HEK293 (cell line): ENCODE measurements around the gene C16orf86.
A peak's percentile ranks its signal among the peaks of the same experiment; 100 is the strongest.

ENCODE experiments used
- CTCF ChIA-PET: fragments of 350-600 bp; formaldehyde crosslinking; extraction: SDS; loops from one replicate; lab custom pipeline; 2021; ENCODE audit warnings: antibody characterized with exemption; lab: Yijun Ruan, JAX
- POLR2A ChIA-PET: fragments of 300-600 bp; formaldehyde crosslinking; extraction: SDS; loops from one replicate; lab custom pipeline; 2020; ENCODE audit warnings: antibody characterized with exemption, inconsistent platforms; lab: Yijun Ruan, JAX
- H3K27ac ChIP-seq: fragments of 200-500 bp; sonication (Bioruptor generic); 2 replicates; pipeline ENCODE4 v1.5.1; 2014; ENCODE audit warnings: low read depth, low read length, control low read depth, inconsistent platforms; ENCODE audit errors: extremely low read depth
- H3K36me3 ChIP-seq, 2 experiments: fragments of 200-500 bp in 1 of 2; sonication (Bioruptor generic) in 1 of 2; 1 replicate in 1 of 2; 2 replicates in 1 of 2; pipeline ENCODE4 v1.5.1; 2014 to 2017; ENCODE audit warnings: inconsistent platforms in 2 of 2, low read length in 2 of 2; ENCODE audit not compliant: control insufficient read depth in 2 of 2, insufficient read depth in 1 of 2
- H3K4me1 ChIP-seq: fragments of 200-500 bp; sonication (Bioruptor generic); 2 replicates; pipeline ENCODE4 v1.5.1; 2014; ENCODE audit warnings: mild to moderate bottlenecking, low read length, inconsistent platforms; ENCODE audit not compliant: control insufficient read depth, insufficient read depth
- H3K4me3 ChIP-seq: 2 replicates; pipeline ENCODE4 v1.5.1; 2011; ENCODE audit warnings: low read depth, mild to moderate bottlenecking, control low read depth, low read length, moderate library complexity
- H3K9me3 ChIP-seq: fragments of 200-500 bp; sonication (Bioruptor generic); 2 replicates; pipeline ENCODE4 v1.5.1; 2014; ENCODE audit warnings: low read depth, low read length, inconsistent platforms; ENCODE audit not compliant: control insufficient read depth, insufficient read depth
- BCL11A ChIP-seq: fragments of 450-650 bp; formaldehyde crosslinking; IDR thresholded peaks from 2 replicates; pipeline ENCODE4 v1.5.1; 2016; ENCODE audit warnings: low read depth, missing biosample characterization, missing genetic modification characterization
- HIC1 ChIP-seq: fragments of 450-650 bp; formaldehyde crosslinking; IDR thresholded peaks from 2 replicates; pipeline ENCODE4 v1.5.1; 2016; ENCODE audit warnings: missing biosample characterization, missing genetic modification characterization
- KLF10 ChIP-seq: fragments of 450-650 bp; IDR thresholded peaks from 2 replicates; pipeline ENCODE4 v1.5.1; 2018; ENCODE audit warnings: missing biosample characterization, mild to moderate bottlenecking, missing genetic modification characterization
- KLF8 ChIP-seq: fragments of 450-650 bp; formaldehyde crosslinking; IDR thresholded peaks from 2 replicates; pipeline ENCODE4 v1.5.1; 2016; ENCODE audit warnings: missing biosample characterization, missing genetic modification characterization
- KLF9 ChIP-seq: fragments of 450-650 bp; formaldehyde crosslinking; IDR thresholded peaks from 2 replicates; pipeline ENCODE4 v1.5.1; 2016; ENCODE audit warnings: missing biosample characterization, missing genetic modification characterization, low read depth
- PRDM1 ChIP-seq: fragments of 450-650 bp; formaldehyde crosslinking; IDR thresholded peaks from 2 replicates; pipeline ENCODE4; 2016; ENCODE audit warnings: missing biosample characterization, missing genetic modification characterization
- SP2 ChIP-seq: fragments of 450-650 bp; formaldehyde crosslinking; IDR thresholded peaks from 2 replicates; pipeline ENCODE4 v1.5.1; 2016; ENCODE audit warnings: missing biosample characterization, missing genetic modification characterization
- SP3 ChIP-seq: fragments of 450-650 bp; formaldehyde crosslinking; IDR thresholded peaks from 2 replicates; pipeline ENCODE4 v1.5.1; 2016; ENCODE audit warnings: missing biosample characterization, missing genetic modification characterization
- ZBTB7A ChIP-seq: fragments of 450-650 bp; formaldehyde crosslinking; IDR thresholded peaks from 2 replicates; pipeline ENCODE4 v1.5.1; 2016; ENCODE audit warnings: low read depth, missing biosample characterization, missing genetic modification characterization
- ZEB2 ChIP-seq: fragments of 450-650 bp; formaldehyde crosslinking; IDR thresholded peaks from 2 replicates; pipeline ENCODE4 v1.5.1; 2016; ENCODE audit warnings: missing biosample characterization, missing genetic modification characterization
- ZFHX2 ChIP-seq: fragments of 450-650 bp; formaldehyde crosslinking; conservative IDR thresholded peaks from 2 replicates; pipeline ENCODE4 v1.5.1; 2016; ENCODE audit warnings: missing biosample characterization, missing genetic modification characterization
- ZNF18 ChIP-seq: fragments of 450-650 bp; formaldehyde crosslinking; IDR thresholded peaks from 2 replicates; pipeline ENCODE4 v1.5.1; 2016; ENCODE audit warnings: missing biosample characterization, missing genetic modification characterization
- ZNF426 ChIP-seq: fragments of 450-650 bp; formaldehyde crosslinking; IDR thresholded peaks from 2 replicates; pipeline ENCODE4 v1.5.1; 2017; ENCODE audit warnings: missing biosample characterization, missing genetic modification characterization, mild to moderate bottlenecking, inconsistent platforms, moderate library complexity
- ZNF433 ChIP-seq: fragments of 450-650 bp; formaldehyde crosslinking; IDR thresholded peaks from 2 replicates; pipeline ENCODE4 v1.5.1; 2016; ENCODE audit warnings: missing biosample characterization, missing genetic modification characterization, low read depth
- ZNF501 ChIP-seq: fragments of 450-650 bp; formaldehyde crosslinking; IDR thresholded peaks from 2 replicates; pipeline ENCODE4 v1.5.1; 2016; ENCODE audit warnings: missing biosample characterization, missing genetic modification characterization
- ZNF510 ChIP-seq: fragments of 450-650 bp; formaldehyde crosslinking; IDR thresholded peaks from 2 replicates; pipeline ENCODE4 v1.5.1; 2018; ENCODE audit warnings: mild to moderate bottlenecking, missing genetic modification characterization, missing biosample characterization; ENCODE audit not compliant: insufficient replicate concordance
- ZNF518A ChIP-seq: fragments of 450-650 bp; formaldehyde crosslinking; conservative IDR thresholded peaks from 2 replicates; pipeline ENCODE4 v1.5.1; 2016; ENCODE audit warnings: low read depth, missing biosample characterization, missing genetic modification characterization
- ZNF529 ChIP-seq: fragments of 450-650 bp; formaldehyde crosslinking; IDR thresholded peaks from 2 replicates; pipeline ENCODE4 v1.5.1; 2017; ENCODE audit warnings: missing genetic modification characterization, missing biosample characterization; ENCODE audit not compliant: insufficient replicate concordance
- ZNF558 ChIP-seq: fragments of 450-650 bp; formaldehyde crosslinking; IDR thresholded peaks from 2 replicates; pipeline ENCODE4 v1.5.1; 2016; ENCODE audit warnings: missing biosample characterization, missing genetic modification characterization
- ZNF610 ChIP-seq: fragments of 450-650 bp; formaldehyde crosslinking; IDR thresholded peaks from 2 replicates; pipeline ENCODE4 v1.5.1; 2016; ENCODE audit warnings: missing biosample characterization, missing genetic modification characterization, borderline replicate concordance
- ZNF654 ChIP-seq: fragments of 450-650 bp; formaldehyde crosslinking; IDR thresholded peaks from 2 replicates; pipeline ENCODE4 v1.5.1; 2016; ENCODE audit warnings: low read depth, missing biosample characterization, missing genetic modification characterization
- ZNF670 ChIP-seq: fragments of 450-650 bp; formaldehyde crosslinking; IDR thresholded peaks from 2 replicates; pipeline ENCODE4 v1.5.1; 2016; ENCODE audit warnings: missing biosample characterization, missing genetic modification characterization, low read depth
- ZNF704 ChIP-seq: fragments of 450-650 bp; formaldehyde crosslinking; IDR thresholded peaks from 2 replicates; pipeline ENCODE4 v1.5.1; 2016; ENCODE audit warnings: missing biosample characterization, missing genetic modification characterization
- ZNF76 ChIP-seq: fragments of 450-650 bp; formaldehyde crosslinking; IDR thresholded peaks from 2 replicates; pipeline ENCODE4; 2016; ENCODE audit warnings: low read depth, missing biosample characterization, missing genetic modification characterization, borderline replicate concordance
- ZNF768 ChIP-seq: fragments of 450-650 bp; formaldehyde crosslinking; IDR thresholded peaks from 2 replicates; pipeline ENCODE4 v1.5.1; 2018; ENCODE audit warnings: missing biosample characterization, mild to moderate bottlenecking, missing genetic modification characterization
- ZNF785 ChIP-seq: fragments of 450-650 bp; formaldehyde crosslinking; IDR thresholded peaks from 2 replicates; pipeline ENCODE4 v1.5.1; 2016; ENCODE audit warnings: missing biosample characterization, missing genetic modification characterization
- ZNF791 ChIP-seq: fragments of 450-650 bp; formaldehyde crosslinking; IDR thresholded peaks from 2 replicates; pipeline ENCODE4 v1.5.1; 2016; ENCODE audit warnings: missing biosample characterization, missing genetic modification characterization

The C16orf86 gene

GRCh38 chr16:67666559-67667452 is at the start of gene C16orf86, which contains the start of gene ENKD1:
C16orf86 (plus strand) TSS chr16:67666814; CDS start chr16:67666971, 157 bp downstream.
ENKD1 (minus strand) TSS chr16:67666750; CDS start chr16:67666442, 308 bp downstream.
- H3K27ac ChIP-seq, result peak within 1 kb of the TSS; percentile 43; the same call in 1 of the 2 replicates
- H3K4me3 ChIP-seq, result peak within 1 kb of the TSS; percentile 57
- CTCF ChIA-PET, result interaction anchor here (0.6 to 3.0 kb wide), 10 partner anchors 84 to 275 kb away, joined by 3 to 19 read pairs (median 4); partner anchors contain the start of gene CTCF
- H3K4me1 ChIP-seq, result no peaks in the 10 kb centered on the region
- no peaks in the 10 kb centered on the region for H3K9me3 ChIP-seq
- POLR2A ChIA-PET, result interaction anchor here (0.5 to 1.5 kb wide), 2 partner anchors 146 to 378 kb away, joined by 4 read pairs; no protein-coding TSS in a partner anchor
- H3K36me3 ChIP-seq, result peaks cover 0 to 37% of the 10 kb centered on the region in 2 experiments; a peak in 1 of 3 replicates
- TF ChIP-seq ZBTB7A (tag by site-specific recombination) (no peak), ZNF510 (tag by site-specific recombination) (no peak), ZNF610 (no peak), ZNF791 (tag by site-specific recombination) (no peak), SP2 (tag by site-specific recombination) (peak; percentile 31; the same call in 1 of the 2 replicates), ZNF670 (tag by site-specific recombination) (no peak), ZNF76 (peak; percentile 74; the same call in 1 of the 2 replicates), ZEB2 (tag by site-specific recombination) (no peak), ZNF501 (tag by site-specific recombination) (no peak), ZNF433 (no peak), PRDM1 (tag by site-specific recombination) (no peak), ZNF704 (no peak), KLF10 (tag by site-specific recombination) (no peak), SP3 (tag by site-specific recombination) (no peak), ZNF18 (no peak), ZNF426 (tag by site-specific recombination) (no peak), ZNF529 (tag by site-specific recombination) (no peak), ZNF558 (no peak), KLF8 (tag by site-specific recombination) (no peak), ZNF654 (tag by site-specific recombination) (no peak), ZNF785 (tag by site-specific recombination) (no peak), KLF9 (tag by site-specific recombination) (no peak), ZNF768 (tag by site-specific recombination) (no peak), ZNF518A (no peak), BCL11A (tag by site-specific recombination) (no peak), HIC1 (peak; percentile 60; the same call in 1 of the 2 replicates), ZFHX2 (tag by site-specific recombination) (no peak)
